Measurements from ENCODE around the gene HMGB4.

- TF ChIP-seq CTCF (IDR thresholded peaks at IDR 0.05) = no peak
- no peak for TF ChIP-seq POLR2A (IDR thresholded peaks at IDR 0.05)
These were observed 35.9 kb downstream of the HMGB4 start for GRCh38 chr1:33899746-33900145.
